Ishikawa (cell line): ENCODE results near the gene KBTBD4.

Experiments
- CEBPB ChIP-seq: IDR thresholded peaks from 2 replicates; pipeline ENCODE4 v1.6.1; 2012
- EP300 ChIP-seq: IDR thresholded peaks from 2 replicates; pipeline ENCODE4 v1.6.1; 2012; ENCODE audit warnings: borderline replicate concordance
- NFIC ChIP-seq: IDR thresholded peaks from 2 replicates; pipeline ENCODE4 v1.6.1; 2012
- RAD21 ChIP-seq: IDR thresholded peaks from 2 replicates; pipeline ENCODE4 v1.6.1; 2012; ENCODE audit warnings: low read depth
- YY1 ChIP-seq: IDR thresholded peaks from 2 replicates; pipeline ENCODE4 v1.6.1; 2012; ENCODE audit warnings: low read depth
- TF ChIP-seq, protein P1 (sequence below): IDR thresholded peaks from 2 replicates; pipeline ENCODE4 v1.6.1; 2012; ENCODE audit warnings: low read depth, mild to moderate bottlenecking

DNA sequence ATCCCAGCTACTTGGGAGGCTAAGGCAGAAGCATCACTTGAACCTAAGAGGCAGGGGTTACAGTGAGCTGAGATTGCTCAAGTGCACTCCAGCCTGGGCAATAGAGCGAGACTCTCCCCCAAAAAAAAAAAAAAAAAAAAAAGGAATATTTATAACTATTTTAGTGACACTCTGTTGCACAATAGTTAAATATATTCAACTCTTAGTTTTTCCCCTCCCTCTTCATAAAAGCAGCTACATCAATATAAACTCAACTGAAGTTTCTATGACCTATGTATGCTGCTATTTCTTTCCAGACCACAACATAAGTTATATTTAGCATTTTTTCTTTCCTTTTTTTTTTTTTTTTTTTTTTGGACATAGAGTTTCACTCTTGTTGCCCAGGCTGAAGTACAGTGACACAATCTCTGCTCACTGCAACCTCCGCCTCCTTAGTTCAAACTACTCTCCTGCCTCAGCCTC lies 45.0 kb downstream of the KBTBD4 start:
- TF ChIP-seq CEBPB (peak; percentile 23; the same call in 1 of the 2 replicates), RAD21 (no peak), EP300 (no peak), YY1 (no peak), NFIC (no peak)
- TF ChIP-seq, protein P1, sequence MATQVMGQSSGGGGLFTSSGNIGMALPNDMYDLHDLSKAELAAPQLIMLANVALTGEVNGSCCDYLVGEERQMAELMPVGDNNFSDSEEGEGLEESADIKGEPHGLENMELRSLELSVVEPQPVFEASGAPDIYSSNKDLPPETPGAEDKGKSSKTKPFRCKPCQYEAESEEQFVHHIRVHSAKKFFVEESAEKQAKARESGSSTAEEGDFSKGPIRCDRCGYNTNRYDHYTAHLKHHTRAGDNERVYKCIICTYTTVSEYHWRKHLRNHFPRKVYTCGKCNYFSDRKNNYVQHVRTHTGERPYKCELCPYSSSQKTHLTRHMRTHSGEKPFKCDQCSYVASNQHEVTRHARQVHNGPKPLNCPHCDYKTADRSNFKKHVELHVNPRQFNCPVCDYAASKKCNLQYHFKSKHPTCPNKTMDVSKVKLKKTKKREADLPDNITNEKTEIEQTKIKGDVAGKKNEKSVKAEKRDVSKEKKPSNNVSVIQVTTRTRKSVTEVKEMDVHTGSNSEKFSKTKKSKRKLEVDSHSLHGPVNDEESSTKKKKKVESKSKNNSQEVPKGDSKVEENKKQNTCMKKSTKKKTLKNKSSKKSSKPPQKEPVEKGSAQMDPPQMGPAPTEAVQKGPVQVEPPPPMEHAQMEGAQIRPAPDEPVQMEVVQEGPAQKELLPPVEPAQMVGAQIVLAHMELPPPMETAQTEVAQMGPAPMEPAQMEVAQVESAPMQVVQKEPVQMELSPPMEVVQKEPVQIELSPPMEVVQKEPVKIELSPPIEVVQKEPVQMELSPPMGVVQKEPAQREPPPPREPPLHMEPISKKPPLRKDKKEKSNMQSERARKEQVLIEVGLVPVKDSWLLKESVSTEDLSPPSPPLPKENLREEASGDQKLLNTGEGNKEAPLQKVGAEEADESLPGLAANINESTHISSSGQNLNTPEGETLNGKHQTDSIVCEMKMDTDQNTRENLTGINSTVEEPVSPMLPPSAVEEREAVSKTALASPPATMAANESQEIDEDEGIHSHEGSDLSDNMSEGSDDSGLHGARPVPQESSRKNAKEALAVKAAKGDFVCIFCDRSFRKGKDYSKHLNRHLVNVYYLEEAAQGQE, result no peak
